HG03039 (cell line): Measurements from ENCODE around the gene PGAM2.

Experiments used
- ATAC-seq: cut with Tn5 transposase; IDR thresholded peaks from one replicate; pipeline ENCODE4 v1.9.1; 2021; ENCODE audit warnings: mild to moderate bottlenecking, moderate library complexity; ENCODE audit not compliant: unreplicated experiment

Gene PGAM2

GRCh38 chr7:44065431-44066110 is at the start of gene PGAM2:
PGAM2 (minus strand) TSS chr7:44065567; CDS start chr7:44065529, 38 bp downstream.
- no peak for ATAC-seq

GRCh38 chr7:44114586-44115310 is 49.4 kb upstream of the PGAM2 start:
- no peak for ATAC-seq

DNA sequence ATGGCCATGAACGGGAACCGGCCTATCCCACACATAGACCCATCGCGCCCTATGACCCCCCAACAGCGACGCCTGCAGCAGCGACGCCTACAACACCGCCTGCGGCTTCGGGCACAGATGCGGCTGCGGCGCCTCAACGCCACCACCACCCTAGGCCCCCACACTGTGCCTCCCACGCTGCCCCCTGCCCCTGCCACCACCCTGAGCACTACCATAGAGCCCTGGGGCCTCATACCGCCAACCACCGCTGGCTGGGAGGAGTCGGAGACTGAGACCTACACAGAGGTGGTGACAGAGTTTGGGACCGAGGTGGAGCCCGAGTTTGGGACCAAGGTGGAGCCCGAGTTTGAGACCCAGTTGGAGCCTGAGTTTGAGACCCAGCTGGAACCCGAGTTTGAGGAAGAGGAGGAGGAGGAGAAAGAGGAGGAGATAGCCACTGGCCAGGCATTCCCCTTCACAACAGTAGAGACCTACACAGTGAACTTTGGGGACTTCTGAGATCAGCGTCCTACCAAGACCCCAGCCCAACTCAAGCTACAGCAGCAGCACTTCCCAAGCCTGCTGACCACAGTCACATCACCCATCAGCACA is 48.5 kb upstream of the PGAM2 start:
- ATAC-seq: no peak

- no peak for ATAC-seq
Observed at GRCh38 chr7:44112997-44113763, 47.8 kb upstream of the PGAM2 start.

- no peak for ATAC-seq
Observed at GRCh38 chr7:44112231-44112996, 47.0 kb upstream of the PGAM2 start.

DNA sequence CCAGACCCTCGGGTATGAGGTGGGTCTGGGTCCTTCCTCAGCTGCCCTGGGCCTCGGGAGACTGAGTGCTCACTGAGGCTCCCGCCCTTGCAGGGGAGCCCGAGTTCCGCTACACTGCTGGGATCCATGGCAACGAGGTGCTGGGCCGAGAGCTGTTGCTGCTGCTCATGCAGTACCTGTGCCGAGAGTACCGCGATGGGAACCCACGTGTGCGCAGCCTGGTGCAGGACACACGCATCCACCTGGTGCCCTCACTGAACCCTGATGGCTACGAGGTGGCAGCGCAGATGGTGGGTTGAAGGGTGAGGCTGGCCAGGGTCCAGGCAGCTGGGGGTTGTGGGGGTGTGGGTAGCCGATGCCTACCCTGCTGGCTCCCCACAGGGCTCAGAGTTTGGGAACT is 46.4 kb upstream of the PGAM2 start:
- ATAC-seq: no peak

DNA sequence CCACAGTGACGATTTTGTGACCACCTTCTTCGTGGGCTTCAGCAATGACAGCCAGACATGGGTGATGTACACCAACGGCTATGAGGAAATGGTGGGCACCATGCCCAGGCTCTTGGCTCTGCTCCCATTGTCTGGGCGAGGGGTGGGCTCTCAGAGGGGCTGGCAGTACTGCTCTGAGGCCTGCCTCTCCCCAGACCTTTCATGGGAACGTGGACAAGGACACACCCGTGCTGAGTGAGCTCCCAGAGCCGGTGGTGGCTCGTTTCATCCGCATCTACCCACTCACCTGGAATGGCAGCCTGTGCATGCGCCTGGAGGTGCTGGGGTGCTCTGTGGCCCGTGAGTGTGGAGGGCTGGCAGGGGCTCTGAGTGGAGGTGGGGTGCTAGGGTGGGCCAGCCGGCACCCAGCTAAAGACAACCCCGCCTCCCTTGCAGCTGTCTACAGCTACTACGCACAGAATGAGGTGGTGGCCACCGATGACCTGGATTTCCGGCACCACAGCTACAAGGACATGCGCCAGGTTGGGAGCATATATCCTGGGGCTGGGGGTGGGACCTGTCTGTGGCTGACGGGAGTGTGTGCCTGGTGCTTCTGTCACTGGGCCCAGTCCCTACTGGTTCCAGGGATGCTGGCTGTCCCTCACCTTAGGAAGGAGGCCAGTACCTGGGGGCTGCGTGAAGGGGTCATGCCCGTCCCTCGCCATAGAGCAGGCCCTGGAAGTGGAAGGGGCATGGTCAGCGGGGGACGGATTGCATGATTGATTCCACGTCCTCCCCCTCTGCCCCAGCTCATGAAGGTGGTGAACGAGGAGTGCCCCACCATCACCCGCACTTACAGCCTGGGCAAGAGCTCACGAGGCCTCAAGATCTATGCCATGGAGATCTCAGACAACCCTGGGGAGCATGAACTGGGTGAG is 45.6 kb upstream of the PGAM2 start:
- ATAC-seq: no peak

GRCh38 chr7:44109991-44110390 is 44.6 kb upstream of the PGAM2 start:
- no peak for ATAC-seq

DNA sequence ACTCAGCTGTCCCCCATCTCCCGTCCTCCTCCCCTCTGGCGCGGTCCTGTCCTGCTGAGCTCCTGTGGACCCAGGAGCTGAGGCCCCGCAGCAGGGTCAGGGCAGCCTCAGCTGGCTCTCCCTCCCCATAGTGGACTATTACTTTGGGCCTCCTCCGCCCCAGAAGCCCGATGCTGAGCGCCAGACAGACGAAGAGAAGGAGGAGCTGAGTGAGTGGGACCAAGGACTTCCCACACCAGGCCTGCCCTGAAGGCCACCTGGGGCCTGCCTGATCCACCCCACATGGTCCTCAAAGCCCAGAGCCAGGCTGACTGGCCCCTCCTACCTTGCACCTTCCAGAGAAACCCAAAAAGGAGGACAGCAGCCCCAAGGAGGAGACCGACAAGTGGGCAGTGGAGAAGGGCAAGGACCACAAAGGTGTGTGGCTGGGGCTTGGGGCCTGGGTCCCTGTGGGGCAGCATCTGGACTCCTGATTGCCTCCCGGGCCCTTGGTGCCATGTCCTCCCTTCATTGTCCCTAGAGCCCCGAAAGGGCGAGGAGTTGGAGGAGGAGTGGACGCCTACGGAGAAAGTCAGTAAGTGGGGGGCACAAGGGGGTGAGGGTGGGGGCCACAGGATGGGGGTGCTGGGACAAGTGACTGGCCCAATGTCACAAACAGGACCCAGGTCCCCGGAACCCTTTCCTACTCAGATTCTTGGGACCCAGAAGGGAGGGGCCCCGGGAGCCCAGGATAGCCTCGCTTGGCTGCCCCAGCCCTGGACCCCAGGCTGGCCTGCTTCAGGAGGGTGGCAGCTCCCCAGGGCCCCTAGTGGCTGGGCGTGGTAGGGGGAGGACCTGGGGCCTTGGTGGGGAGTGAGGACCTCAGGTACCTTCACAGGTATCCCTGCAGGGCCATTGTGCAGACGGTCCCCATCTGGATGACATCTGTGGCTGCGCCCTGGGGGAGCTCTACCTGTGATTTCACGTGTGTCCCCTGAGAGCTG is 43.7 kb upstream of the PGAM2 start:
- ATAC-seq: no peak

- ATAC-seq: no peak
Observed at GRCh38 chr7:44107961-44108767, 42.8 kb upstream of the PGAM2 start.

DNA sequence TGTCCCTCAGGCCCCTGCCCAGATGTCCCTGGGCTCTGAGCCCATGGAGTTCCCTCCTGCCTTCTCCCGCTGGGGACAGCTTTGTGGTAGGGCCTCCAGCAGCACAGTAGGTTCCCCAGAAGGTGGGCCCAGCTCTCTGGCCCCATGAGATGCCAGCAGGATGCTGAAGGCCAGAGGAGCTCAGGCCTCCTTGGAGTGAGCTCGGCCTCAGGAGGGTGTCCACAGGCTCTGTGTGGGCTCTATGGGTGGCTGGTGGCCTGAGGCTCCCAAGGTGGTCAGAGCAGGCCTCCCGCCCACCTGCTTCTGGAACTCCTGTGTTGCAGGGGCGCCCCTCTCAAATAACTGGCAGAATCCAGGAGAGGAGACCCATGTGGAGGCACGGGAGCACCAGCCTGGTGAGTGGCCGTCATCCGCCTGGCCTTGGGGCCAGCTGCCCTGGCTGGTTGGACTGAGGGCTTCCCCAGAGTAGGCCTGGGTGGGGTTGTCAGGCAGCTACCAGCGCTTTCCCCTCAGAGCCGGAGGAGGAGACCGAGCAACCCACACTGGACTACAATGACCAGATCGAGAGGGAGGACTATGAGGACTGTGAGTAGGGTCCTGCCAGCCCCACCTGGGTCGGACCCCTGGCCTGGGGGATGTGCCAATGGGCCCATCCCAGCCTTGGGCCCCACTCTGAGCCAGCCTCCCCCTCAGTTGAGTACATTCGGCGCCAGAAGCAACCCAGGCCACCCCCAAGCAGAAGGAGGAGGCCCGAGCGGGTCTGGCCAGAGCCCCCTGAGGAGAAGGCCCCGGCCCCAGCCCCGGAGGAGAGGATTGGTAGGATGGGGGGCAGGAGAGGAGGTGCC is 42.0 kb upstream of the PGAM2 start:
- ATAC-seq: no peak

DNA sequence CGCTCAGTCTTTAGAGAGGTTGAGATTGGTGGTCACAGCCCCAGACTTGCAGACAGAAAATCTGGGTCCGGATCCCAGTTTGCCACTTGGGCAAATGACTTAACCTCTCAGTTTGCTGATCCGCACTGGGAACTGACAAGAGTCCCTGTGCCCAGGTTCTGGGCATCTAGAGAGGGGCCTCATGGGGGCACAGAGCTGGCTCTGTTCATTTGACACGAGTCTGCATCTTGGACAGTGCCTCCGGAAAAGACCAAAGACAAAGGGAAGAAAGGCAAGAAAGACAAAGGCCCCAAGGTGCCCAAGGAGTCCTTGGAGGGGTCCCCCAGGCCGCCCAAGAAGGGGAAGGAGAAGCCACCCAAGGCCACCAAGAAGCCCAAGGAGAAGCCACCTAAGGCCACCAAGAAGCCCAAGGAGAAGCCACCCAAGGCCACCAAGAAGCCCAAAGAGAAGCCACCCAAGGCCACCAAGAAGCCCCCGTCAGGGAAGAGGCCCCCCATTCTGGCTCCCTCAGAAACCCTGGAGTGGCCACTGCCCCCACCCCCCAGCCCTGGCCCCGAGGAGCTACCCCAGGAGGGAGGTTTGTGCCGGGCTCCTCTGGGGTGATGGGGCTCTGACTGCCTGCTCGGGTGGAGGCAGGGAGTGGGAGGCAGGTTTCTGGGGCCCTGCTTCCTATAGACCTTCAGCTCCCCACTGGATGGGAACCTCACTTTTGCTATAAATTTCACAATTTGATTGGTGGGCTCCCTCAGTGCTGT is 41.1 kb upstream of the PGAM2 start:
- ATAC-seq: no peak

- no peak for ATAC-seq
Observed at GRCh38 chr7:44105832-44106231, 40.5 kb upstream of the PGAM2 start.

GRCh38 chr7:44104860-44105771 is 39.7 kb upstream of the PGAM2 start:
- ATAC-seq: no peak
